G401 (cell line): ENCODE results near the gene MORN4. TPM values are rescaled to one million over a fixed set of nuclear protein-coding genes. Genes with fewer than 3 reads are reported as not detected.
A peak's percentile ranks its signal among the peaks of the same experiment; 100 is the strongest.
"Not testable (repeated sequence)": the region's sequence is repeated elsewhere in the genome, so short reads cannot be mapped to it uniquely, and the experiment has no call there.

Experiments
- DNase-seq: peaks from one replicate; pipeline ENCODE4 v3.0.0-alpha.2; 2015; ENCODE audit warnings: low spot score
- in situ Hi-C: cut with HindIII; loops from 2 replicates; pipeline ENCODE4 v1.10.0; 2016; ENCODE audit warnings: low sequenced_read_pairs, mixed read lengths
- total RNA-seq: library from RNA; depleted of rRNA; stranded (reverse); fragments of >200 nt; shearing (Covaris generic); gene quantifications from 2 replicates; pipeline ENCODE4 v1.2.3, GENCODE V29; 2014

MORN4 gene
- total RNA-seq, 1 experiment from 2014 or later = 18.8 TPM

GRCh38 chr10:97643441-97643985, 10.2 kb upstream of the MORN4 start:
- no peak for DNase-seq
- in situ Hi-C loops = no loop called here

DNA sequence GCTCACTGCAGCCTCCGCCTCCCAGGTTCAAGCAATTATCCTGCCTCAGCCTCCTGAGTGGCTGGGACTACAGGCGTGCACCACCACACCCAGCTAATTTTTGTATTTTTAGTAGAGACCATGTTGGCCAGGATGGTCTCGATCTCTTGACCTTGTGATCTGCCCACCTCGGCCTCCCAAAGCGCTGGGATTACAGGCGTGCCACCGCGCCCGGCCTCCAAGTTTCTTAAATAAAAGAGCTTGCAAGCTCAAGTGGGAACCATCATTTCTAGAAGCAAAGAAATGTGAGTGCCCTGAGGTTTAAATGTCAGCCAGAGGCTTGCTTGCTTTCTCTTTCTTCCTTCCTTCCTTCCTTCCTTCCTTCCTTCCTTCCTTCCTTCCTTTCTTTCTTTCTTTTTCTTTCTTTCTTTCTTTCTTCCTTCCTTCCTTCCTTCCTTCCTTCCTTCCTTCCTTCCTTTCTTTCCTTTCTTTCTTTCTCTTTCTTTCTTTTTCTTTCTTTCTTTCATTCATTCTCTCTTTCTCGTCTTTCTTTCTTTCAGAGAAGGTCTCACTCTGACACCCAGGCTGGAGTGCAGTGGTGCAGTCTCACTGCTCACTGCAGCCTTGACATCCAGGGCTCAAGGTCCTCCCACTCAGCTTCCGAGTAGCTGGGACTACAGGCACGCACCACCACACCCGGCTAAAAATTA, 9.3 kb upstream of the MORN4 start:
- DNase-seq, in situ Hi-C loops: not testable (repeated sequence)

DNA sequence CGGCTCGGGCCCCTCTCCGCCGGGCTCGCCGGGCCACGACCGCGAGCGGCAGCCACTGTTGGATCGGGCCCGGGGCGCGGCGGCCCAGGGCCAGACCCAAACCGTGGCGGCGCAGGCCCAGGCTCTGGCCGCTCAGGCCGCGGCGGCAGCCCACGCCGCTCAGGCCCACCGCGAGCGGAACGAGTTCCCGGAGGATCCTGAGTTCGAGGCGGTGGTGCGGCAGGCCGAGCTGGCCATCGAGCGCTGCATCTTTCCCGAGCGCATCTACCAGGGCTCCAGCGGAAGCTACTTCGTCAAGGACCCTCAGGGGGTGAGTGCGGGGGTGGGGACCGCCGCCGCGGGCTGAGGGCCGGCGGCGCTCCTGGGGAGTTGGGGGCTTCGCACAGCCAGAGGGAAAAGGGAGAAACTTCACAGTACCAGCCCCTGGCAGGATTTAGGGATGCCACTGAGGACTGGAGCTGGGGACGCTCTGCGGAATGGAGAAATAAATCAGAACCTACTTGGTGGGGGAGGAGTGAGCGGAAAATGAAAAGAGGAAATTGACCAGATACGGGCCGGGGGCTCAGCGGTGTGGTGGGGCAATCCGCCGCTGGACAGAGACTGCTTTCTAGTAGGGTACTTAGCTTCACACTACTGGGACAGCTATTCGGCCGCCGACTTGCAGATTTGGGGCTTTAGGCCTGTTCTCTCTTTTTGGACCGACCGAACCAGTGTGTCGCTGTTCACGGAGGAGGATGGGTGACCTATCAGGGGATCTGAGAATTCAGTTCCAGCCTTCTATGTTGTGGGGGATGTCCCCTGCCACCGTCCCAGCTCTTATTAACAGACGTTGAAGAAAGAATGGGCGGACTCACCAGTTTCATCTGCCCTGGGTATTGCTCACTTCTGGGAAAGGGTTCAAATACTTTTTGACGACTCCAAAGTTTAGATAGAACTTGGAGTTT, 7.8 kb upstream of the MORN4 start:
- in situ Hi-C loops = no loop called here
- DNase-seq = peak; percentile 15

- in situ Hi-C loops = no loop called here
- peak; percentile 99 for DNase-seq
Measured at GRCh38 chr10:97640174-97640867, 7.0 kb upstream of the MORN4 start, which contains the start of gene PI4K2A. PI4K2A (plus strand) TSS chr10:97640671; CDS start chr10:97640743, 72 bp downstream.

GRCh38 chr10:97639090-97639489, 5.8 kb upstream of the MORN4 start:
- in situ Hi-C loops, DNase-seq: not testable (repeated sequence)

GRCh38 chr10:97635577-97635976, 2.3 kb upstream of the MORN4 start:
- in situ Hi-C loops = no loop called here
- no peak for DNase-seq

DNA sequence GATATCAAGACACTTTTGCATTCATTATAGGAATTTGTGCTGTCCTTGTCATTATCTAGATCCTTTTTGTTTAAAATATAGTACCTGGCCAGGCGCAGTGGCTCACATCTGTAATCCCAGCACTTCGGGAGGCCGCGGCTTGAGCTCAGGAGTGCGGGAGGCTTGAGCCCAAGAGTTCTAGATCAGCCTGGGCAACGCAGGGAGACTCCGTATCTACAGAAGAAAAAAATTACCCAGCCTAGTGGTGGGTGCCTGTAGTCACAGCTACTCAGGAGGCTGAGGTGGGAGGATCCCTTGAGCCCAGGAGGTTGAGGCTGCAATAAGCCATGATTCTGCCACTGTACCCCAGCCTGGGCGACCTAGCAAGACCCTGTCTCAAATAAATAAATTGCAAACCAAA, 621 bp upstream of the MORN4 start:
- in situ Hi-C loops = no loop called here
- no peak for DNase-seq

- no peak for DNase-seq
- in situ Hi-C loops = no loop called here
Measured at GRCh38 chr10:97631098-97631497, 2.2 kb downstream of the MORN4 start.

- DNase-seq = no peak
- in situ Hi-C loops = no loop called here
Measured at GRCh38 chr10:97629289-97629688, 4.0 kb downstream of the MORN4 start.

- in situ Hi-C loops = no loop called here
- DNase-seq = no peak
Measured at GRCh38 chr10:97628228-97628627, 5.1 kb downstream of the MORN4 start.

GRCh38 chr10:97627731-97628130, 5.6 kb downstream of the MORN4 start:
- in situ Hi-C loops = no loop called here
- DNase-seq = no peak

- in situ Hi-C loops = no loop called here
- no peak for DNase-seq
Measured at GRCh38 chr10:97623277-97623676, 10.0 kb downstream of the MORN4 start.

- no peak for DNase-seq
- in situ Hi-C loops = no loop called here
Measured at GRCh38 chr10:97618733-97619132, 14.6 kb downstream of the MORN4 start.

DNA sequence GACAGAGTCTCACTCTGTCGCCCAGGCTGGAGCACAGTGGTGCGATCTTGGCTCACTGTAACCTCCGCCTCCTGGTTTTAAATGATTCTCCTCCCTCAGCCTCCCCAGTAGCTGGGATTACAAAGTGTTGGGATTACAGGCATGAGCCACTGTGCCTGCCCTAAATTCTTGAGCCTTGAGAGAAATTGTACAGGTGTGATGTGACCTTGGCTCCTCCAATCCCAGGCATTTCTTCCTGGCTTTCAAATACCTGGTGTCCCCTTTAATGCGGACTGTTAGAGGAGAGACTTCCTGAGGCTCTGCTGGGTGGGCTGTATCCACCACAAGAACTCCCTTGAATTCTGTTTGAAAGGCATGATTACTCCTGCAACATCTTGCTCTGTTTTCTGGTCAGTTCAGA, 15.0 kb downstream of the MORN4 start:
- DNase-seq = no peak
- in situ Hi-C loops = no loop called here

GRCh38 chr10:97612386-97612785, 20.9 kb downstream of the MORN4 start:
- DNase-seq = peak; percentile 90
- in situ Hi-C loops = no loop called here

DNA sequence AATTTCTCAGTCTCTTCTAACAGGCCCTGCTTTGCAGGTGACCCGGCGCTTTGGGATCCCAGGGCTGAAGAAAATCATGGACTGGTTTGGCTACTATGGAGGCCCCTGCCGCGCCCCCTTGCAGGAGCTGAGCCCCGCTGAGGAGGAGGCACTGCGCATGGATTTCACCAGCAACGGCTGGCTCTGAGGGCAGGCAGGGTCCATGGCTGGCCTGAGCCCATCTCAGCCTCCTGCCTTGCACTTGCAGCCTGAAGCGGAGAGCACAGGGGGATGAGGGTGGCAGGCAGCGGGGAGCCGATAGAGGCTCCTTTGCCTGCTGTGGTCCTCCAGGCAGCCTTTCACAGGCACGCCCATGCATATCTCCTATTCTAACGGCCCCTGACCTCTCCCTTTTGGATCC, 21.8 kb downstream of the MORN4 start:
- no peak for DNase-seq
- in situ Hi-C loops = no loop called here

DNA sequence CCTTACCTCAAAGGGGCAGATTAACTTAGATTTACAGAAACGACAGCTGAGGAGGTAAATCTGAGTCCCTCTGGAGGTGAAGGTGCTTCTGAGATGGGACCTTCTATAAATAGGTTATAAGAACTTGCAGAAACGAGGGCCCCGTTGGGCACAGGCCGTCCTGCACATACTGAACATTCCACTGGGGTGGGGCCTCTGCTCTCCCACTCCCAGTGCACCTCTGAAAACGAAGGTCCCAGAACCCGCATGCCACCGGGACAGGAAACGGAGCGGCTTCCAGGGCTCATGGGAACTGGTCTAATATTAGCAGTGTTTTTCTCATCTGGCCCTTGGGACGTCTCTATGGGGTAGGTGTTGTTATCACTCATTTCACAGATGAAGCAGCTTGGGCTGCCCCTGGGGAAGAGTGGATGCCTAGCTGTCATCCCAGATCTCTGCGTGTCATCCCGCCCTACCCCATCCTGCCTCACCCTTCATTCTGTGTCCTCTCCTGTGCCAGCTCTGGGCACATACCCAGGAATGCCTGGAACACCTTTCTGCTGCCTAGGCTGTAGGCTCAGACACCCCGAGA, 24.2 kb downstream of the MORN4 start:
- in situ Hi-C loops = no loop called here
- DNase-seq = peak; percentile 94

DNA sequence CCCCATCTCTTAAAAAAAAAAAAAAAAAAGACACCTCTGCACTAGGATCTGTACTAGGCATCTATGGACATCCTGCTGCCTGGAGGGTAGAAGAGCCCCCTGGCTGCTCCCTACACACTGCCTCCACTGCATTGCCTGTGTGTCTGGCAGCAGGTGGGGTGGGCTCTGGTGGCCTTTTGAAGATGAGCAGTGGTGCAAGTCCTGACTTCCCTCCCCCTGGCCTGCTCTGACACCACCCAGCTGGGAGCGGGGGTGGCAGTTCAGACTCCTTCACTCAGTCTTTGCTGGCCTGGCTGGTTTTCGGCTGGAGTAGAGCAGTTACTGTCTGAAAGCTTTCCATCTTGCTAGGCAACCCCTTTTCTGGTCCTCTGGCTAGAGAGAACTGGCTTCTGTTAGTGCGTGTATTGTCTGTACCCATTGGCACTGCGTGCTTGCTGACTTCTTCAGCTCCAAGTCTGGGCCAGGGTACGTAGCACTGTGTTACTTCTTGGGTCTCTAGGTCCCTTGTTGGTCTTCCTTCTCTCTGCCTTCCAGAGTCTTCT, 26.1 kb downstream of the MORN4 start:
- in situ Hi-C loops = no loop called here
- peak; percentile 27 for DNase-seq
